NCI-H146 (cell line): Measurements from ENCODE around the gene PSMD14.
"Not testable (repeated sequence)": the region's sequence is repeated elsewhere in the genome, so short reads cannot be mapped to it uniquely, and the experiment has no call there.

Experiments used
- DNase-seq: peaks from one replicate; lab custom pipeline; 2025; lab: John Stamatoyannopoulos, UW

PSMD14 gene

GRCh38 chr2:161308178-161308955 lies at the start of gene PSMD14:
TSS of gene PSMD14 (plus strand) at chr2:161308425. CDS start at chr2:161318826, 10,401 bp downstream.
- peak; percentile 92 for DNase-seq

DNA sequence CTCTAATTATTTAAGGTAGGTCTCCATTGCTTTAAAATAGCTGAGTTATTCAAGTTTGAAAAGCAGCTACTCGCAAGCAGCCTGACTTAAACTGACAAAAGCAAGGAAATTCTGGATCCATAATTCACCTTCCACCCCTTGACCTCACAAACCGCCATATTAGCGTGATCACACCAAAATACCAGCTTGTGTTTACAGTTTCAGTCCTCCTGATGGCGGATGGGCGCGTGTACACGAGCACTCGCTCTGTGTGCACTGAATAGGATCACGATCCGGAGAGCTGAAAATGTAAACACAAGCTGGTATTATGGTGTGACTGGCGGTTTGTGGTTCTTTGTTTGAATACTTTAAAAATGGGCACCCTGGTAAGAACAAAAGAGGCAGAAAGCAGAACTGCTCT lies 42.4 kb upstream of the PSMD14 start:
- peak; percentile 17 for DNase-seq

GRCh38 chr2:161269111-161269510 lies 39.1 kb upstream of the PSMD14 start:
- DNase-seq, result no peak

- DNase-seq, result peak; percentile 45
Measured at GRCh38 chr2:161273038-161273760, 35.0 kb upstream of the PSMD14 start.

DNA sequence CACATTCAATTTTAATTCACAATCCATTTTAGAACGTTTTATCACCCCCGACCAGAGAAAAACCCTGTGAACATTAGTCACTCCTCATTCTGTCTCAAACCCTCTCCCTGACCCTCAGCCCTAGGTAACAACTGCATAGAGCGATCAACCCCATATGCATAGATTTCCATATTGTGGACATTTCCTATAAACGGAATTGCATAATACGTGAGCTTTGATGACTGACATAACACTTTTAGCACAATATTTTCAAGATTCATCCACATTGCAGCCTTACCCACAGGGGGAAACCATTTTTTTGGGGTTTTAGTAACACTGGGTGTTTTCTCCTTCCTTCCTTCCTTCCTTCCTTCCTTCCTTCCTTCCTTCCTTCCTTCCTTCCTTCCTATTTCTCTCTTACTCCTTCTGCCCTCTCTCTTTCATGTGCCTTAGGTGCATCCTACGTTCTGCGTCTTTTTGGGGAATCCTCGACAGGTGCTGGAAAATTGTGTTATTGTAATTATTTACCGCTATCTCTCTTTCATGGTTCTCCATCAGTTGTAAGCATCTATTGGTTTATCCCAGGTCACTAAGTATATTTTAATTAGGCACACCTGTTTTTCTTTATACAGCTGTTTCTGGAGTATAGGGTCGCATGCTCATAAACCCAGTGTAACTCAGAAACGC lies 29.5 kb upstream of the PSMD14 start:
- DNase-seq, result not testable (repeated sequence)

DNA sequence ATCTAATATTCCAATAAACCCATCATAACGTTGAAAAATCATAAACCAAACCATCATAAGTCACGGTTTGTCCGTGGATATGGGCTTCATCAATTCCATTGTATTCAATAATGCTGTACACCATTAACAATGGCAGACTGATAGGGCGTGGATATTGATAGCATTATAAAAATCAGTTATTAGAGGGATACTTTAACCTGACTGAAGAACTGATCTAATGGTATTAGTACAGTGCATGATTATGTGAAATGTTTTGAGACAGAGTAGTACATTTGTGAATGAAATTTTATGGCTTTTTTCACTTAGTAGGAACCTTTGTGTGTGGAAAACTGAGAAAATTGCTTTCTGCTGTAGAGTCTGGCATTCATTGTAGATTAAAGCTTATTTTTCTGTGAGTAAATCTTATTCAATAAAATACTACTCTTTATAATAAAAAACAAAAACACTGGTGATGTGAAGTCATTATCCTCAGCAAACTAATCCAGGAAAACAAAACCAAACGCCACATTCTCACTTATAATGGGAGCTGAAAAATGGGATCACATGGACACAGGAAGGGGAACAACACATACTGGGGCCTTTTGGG lies 28.9 kb upstream of the PSMD14 start:
- not testable (repeated sequence) for DNase-seq

DNA sequence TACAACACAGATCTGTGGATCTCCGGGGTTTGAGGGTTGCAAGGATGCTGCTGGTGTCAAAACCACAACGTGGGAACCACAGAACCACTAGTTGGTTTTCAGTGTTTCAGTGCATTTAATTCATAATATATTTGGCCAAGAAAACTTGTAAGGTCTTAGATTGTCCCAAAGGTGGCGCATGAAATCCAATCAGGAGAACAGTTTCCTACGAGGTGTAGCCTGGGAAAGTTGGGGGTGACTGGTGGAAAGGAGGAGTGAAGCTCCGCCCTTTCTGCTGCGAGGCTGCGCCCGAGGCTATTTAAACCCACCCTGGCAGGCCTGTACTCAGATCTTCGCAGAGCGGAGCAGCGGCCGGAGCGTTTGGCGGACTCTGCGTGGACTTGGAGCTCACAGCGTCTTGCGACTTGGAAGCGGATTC lies 27.3 kb upstream of the PSMD14 start:
- not testable (repeated sequence) for DNase-seq

- not testable (repeated sequence) for DNase-seq
Measured at GRCh38 chr2:161281615-161282310, 26.5 kb upstream of the PSMD14 start.

DNA sequence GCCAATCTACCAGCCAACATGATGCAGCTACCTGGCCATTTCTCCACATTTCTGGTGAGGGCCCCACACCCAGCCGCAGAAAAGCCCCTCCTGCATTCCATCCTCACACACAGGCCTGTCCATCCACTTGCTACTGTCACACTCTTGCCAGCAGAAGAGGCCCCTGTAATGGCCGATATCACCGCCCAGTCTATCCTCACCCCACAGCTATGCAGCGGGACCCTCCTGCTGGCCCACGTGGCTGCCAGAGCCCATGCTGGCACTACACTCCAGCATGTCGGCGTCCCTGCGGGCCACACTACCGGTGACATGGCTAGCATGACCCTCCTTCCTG lies 25.9 kb upstream of the PSMD14 start:
- not testable (repeated sequence) for DNase-seq

- DNase-seq, result no peak
Measured at GRCh38 chr2:161283926-161284325, 24.3 kb upstream of the PSMD14 start.

GRCh38 chr2:161303535-161304050 lies 4.6 kb upstream of the PSMD14 start:
- no peak for DNase-seq

- DNase-seq, result no peak
Measured at GRCh38 chr2:161306919-161307318, 1.3 kb upstream of the PSMD14 start.

GRCh38 chr2:161307676-161308075 lies 549 bp upstream of the PSMD14 start:
- no peak for DNase-seq

GRCh38 chr2:161312996-161313395 lies 4.8 kb downstream of the PSMD14 start:
- DNase-seq, result no peak

DNA sequence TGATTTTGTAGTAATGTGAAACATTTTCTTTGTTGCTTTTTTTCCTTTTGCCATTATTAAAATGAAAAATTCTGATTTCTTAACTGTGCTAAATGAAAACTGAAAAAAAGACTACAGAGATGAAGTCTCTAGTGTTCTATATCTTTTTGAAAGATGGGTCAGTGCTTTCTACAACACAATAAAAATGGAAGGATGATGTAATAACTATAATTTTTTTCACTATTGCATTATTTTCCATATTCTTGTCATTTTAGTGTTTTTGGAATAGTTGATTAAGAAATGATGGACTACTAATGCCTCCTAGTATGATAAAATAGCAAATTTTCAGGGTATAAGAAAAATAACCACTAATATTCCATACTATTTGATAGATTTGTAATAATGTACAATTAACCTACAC lies 7.2 kb downstream of the PSMD14 start:
- DNase-seq, result no peak

GRCh38 chr2:161316701-161317100 lies 8.5 kb downstream of the PSMD14 start:
- DNase-seq, result no peak

GRCh38 chr2:161321944-161322648 lies 13.9 kb downstream of the PSMD14 start:
- no peak for DNase-seq

DNA sequence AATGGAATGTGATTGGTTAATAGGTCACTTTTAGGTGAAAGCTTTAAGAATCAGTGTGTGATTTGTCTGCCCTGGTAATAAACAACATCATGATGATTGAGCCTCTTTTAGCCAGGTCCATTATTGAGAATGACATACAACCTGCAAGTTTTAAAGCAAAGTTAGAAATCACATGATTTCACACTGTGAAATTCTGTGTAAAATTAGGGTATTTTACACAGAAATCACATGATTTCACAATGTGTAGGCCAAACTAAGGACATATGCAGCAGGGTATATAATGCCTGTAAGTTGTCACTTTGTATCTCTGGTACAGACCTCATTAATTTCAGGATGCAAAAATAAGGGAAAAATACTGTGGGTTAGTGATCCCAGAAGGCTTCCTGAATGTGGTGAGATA lies 16.7 kb downstream of the PSMD14 start:
- no peak for DNase-seq

DNA sequence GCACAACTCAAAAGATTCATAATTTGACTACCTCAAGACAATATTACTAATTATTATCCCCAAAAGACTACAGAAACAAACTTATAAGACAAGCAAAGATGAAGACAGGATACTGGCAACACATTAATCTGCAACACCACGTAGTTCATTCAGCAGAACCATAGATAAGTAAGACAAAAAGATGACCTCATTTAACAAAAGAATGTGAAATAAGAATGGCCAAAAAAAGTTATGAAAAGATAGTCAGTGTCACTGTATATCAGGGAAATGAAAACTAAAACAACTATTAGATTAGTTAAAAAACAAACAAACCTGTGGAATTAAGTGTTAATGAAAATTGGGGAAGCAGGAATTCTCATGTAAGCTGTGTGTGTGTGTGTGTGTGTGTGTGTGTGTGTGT lies 19.4 kb downstream of the PSMD14 start:
- DNase-seq, result no peak

- DNase-seq, result no peak
Measured at GRCh38 chr2:161332371-161332967, 24.2 kb downstream of the PSMD14 start.

- no peak for DNase-seq
Measured at GRCh38 chr2:161335626-161336025, 27.4 kb downstream of the PSMD14 start.
